ENCODE measurements around the gene HNRNPA2B1.

The HNRNPA2B1 gene

DNA sequence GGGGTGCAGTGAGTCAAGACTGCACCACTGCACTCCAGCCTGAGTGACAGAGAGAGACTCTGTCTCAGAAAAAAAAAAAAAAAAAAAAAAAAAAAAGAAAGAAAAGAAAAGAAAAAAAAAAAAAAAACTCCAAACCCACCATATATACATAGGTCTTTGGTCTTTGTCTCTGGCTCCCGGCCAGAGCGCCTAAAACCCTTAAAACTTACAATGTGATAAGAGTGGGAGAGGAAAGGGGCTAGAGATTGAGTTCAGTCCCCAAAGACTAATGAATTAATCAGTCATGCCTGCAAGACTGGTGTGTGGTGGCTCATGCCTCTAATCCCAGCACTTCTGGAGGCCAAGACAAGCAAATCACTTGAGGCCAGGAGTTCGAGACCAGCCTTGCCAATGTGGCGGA, 55.3 kb downstream of the HNRNPA2B1 start:
- no peak for DNase-seq (ENCODE audit: low spot score)

GRCh38 chr7:26144184-26145080, 56.1 kb downstream of the HNRNPA2B1 start:
- no peak for DNase-seq (ENCODE audit: low spot score)

DNA sequence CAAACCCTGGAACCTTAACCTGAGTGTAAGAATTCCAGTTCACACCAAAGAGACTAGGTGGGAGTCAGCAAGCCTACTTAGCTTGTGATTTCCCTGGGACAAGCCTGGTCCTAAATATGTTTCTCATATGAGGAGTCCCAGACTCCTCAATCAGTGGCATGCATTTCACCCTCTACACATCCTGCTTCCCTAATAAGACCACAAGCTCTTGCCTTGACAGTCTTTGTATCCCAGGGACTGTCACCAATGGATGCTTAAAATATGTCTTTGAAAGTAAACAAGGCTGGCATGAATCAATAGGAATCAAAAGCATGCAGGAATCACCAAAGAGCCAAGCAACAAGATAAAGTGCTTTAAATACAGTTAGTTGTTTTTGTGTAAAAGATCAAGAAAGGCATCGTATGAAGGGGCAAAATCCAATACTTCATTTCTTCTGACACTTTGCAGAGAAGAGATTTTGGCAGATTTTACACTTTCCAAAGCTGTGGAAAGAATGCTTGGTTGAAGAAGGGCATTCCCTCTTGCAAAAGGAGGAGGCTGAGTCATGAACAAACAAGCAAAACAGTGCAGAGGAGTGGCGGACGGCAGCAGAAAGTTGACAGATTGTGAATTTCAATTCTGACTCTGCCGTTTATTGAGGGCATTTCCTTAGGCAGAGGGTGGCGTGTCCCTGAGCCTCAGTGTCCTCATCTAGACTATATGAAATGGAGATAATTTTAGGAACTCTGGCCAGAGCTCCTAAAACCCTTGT, 57.1 kb downstream of the HNRNPA2B1 start:
- DNase-seq (ENCODE audit: low spot score) = no peak

- DNase-seq (ENCODE audit: low spot score) = no peak
Observed at GRCh38 chr7:26141077-26141476, 59.5 kb downstream of the HNRNPA2B1 start.

DNA sequence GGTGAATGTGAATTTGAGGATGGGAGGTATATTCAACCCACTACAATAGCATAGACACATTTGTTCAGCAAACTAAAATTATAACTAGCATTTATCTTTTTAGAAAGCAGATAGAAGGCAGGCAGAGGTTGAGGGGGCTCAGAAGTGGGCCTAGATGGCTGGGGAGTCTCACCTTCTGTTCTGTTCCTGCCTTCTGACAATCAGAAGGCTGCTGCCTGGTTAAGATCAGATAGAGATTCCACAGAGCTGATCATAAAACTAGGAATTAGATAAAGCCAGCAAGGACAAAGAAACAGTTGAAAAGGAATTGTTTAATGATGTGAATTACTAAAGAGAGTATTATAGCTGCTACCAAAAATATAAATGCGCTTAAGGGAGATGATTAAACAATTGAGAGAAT, 60.2 kb downstream of the HNRNPA2B1 start:
- no peak for DNase-seq (ENCODE audit: low spot score)

Data from pons (tissue), 1 donor.